ENCODE results near the gene CD55.

The CD55 gene

DNA sequence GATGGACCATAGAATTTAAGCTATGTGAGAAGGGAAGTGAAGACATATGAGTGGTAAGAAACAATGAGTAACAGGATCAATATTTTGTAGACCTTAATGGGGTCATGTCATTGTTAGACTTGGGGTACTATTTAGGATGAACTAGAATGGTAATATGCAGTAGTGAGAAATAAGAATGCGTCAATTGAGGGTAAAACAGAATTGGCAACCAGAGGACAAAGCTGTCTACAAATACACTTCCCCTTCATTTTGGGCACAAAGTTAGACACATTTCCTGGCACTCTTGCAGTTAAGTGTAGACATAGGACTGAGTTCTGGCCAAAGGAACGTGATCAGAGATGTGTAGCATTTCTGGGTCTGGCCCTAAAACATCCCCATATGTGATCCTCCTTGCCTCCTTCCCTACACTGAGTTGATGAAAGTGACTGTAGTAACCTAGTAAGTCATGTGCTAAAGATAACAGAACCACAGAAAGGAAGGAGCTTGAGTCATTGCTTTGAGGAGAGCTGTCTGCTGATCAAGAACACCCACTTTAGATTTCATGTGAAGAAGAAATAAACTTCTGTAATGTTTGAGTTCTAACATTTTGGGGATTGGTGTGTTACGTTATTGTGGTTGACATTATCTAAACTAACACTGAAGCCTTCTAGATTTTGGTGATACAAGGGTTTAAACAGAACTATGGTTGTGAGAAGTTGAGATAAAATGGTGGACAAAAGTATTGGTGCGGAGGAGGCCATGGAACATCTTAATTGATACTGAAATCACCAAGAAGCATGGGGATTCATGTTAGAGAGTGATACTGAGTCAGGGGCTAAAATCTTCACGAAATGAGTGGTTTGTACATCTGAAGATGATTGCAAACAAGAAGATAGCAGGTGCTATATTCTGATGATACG lies 41.7 kb downstream of the CD55 start:
- no peak for DNase-seq

DNA sequence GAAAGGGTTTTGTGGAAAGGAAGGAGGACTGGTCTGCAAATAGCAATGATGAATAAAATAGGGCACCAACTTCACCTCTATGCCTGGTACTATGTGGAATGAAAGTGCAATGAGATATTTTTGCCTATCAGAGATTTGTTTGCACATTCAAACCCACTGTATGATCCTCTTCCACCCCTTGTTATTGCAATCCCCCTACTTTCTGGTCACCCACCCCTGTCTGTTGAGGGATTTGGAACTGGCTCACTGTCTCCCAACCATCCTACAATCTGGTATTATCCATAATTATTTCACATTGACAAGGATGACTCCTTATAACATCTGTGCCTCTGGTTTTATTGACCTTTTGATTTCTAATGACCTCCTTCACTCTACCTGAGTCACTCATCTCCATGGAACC lies 42.4 kb downstream of the CD55 start:
- no peak for DNase-seq

DNA sequence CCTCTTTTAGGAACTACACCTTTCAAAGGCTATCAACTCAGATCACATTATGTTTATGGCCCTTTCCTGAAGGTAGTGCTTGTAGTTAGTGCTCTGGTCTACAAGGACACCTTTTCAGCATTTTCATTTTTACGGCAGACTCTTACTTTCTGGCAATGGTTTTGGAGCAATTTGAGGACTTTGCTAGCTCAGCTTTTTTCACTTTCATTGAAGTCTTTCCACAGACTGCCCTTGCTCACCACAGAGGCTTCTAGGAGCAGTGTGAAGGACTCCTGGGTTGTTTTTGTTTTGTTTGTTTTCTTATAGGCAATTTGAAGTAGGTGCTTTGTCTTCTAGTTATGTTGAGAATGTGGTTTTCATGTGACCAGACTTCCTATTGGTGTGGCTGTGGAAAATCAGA lies 43.1 kb downstream of the CD55 start:
- DNase-seq: no peak

DNA sequence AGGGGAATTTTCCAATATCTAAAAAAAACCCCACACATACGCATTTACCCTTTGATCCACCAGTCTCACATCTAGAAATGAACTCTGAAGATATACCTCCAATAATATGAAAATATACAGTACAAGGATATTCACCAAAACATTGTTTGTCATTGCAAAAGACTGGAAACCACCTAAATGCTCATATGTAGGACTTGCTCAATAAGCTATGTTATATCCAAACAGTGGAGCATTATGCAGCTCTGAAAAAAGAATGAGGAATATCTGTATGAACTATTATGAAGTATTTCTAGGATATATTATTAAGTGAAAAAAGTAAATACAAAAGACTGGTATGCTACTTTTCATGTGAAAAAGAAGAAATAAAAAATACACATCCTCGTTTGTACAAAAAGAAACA lies 43.6 kb downstream of the CD55 start:
- DNase-seq: no peak

DNA sequence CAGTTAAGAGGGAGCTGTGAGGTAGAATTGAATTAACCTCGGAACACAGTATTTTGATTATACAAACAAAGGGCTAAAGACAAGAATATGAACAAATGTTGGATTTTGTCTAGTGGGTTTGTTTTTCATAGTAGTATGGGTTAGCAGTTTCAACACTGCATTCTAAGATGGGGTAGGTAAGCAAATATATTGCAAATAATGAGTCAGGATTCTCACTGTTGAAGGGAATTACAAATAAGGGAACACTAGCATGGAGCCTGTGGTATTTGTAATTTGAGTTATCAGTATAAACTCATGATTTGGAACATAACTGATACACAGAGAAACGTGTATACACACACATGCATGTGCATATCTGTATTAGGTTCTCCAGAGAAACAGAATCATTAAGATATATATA lies 44.5 kb downstream of the CD55 start:
- DNase-seq: no peak

DNA sequence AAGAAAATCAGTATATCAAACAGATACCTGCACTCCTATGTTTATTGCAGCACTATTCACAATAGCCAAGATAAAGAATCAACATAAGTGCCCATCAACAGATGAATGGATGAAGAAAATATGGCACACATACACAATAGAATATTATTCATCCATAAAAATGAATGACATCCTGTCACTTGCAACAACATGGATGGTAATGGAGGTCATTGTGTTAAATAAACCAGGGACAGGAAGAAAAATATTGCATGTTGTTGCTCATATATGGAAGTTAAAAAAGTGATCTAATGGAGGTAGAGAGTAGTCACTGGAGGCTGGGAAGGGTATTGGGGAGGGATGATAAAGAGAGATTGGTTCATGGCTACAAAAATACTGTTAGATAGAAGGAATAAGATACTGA lies 67.2 kb downstream of the CD55 start:
- no peak for DNase-seq

DNA sequence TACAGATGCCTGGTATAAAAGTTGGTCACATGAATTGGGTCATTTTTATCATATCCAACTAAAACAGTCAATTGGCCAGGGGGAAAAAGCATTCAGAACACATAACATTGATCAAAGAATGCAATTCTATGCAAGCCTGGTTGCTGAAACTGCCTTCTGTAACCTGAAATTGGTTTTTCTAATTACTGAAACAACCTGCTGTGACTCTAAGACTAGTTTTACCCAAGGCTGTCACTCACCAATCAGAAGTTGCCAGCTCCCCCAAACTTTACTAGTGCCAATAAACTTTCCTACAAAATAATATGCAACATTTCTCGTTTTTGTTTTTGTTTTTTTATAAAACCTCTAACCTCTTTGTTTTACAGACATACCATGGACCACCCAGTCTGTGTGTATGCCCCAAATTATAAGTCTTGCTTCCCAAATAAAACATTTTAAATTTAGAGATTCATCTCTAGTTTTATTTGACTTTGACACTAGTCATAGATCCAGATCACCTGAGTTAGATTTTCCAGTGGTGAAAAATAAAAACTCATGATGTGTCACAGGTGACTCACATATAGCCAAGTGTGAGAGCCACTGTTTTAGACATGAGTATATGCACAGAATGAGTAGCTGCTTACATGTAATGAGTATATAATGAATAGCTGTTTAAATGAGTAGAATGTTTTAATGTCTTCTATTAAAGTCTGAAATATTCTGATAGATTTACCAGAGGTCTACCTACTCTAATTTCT lies 68.4 kb downstream of the CD55 start:
- no peak for DNase-seq

DNA sequence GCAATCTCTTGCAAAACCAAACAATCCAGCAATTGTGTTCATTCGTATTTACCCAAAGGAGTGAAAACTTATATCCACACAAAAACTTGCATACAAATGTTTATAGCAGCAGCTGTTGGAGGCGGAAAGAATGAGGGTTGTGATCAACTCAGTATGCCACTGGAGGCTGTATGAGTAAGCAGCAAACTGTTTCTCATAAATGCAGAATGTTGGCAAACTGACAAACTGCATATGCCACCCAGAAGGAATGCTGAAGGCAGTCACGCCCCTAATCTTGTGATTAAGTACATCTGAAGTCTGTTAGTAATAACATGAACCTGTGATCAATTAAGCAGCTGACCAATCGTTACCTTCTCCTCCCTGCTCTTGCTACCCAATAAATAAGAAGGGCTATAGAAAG lies 72.1 kb downstream of the CD55 start:
- DNase-seq: no peak

DNA sequence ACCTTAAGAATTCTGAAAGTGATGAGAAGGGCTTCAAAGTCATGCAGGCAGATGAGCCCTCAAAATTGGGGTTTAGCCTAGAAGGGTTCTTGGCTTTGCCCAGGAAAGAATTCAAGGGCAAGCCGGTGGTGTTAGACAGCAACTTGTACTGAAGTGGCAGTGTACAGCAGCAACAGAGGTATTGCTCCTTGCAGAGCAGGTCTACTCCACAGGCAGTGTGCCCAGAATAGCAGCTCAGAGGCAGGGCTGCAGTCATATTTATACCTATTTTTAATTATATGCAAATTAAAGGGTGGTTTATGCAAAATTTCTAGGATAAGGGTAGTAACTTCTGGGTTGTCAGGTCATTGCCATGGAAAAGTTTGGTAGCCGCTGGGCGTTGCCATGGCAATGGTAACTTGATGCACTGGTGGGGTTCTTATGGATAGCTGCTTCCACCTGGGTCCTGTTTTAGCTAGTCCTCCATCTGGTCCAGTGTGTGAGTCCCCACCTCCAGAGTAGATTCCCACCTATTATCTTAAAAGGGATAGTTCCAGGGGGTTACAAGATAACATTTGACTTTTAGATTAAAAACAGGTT lies 74.8 kb downstream of the CD55 start:
- no peak for DNase-seq

DNA sequence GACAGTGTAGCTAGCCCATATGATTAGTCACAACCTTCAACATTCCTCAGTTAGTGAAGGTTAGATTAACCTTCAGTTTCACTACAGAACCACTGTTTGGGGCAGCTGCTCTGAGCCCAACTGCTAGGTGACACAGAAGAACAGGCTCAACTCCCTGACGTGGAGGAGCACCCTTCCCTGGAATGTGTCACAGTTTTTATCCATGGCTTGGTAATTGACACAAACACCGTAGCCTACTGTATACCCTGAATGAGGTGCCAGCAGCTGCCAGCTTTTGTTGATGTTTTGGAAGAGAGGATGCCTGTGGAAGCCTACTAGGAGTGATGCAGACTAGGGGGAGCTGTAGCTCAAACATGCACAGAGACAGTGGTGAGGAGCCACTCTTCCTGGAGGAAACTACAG lies 76.0 kb downstream of the CD55 start:
- no peak for DNase-seq

DNA sequence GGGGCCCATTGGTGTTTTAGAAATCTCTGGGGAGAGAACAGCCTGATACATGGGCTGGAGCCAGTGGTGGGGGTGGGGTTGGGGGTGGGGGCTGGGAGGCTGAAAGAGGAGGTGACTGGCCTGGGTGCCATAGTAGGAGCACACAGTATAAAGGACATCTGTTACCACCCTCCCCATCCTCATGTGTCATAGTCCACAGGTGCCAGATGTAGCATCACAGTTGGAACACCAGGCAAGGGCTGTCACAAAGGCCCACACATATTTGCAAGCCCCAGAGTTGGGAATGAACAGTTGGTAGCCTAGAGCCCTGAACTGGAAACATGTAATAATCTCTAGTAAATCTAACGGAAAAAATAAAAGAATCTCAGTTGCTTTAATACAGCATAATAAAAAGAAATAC lies 77.5 kb downstream of the CD55 start:
- no peak for DNase-seq

DNA sequence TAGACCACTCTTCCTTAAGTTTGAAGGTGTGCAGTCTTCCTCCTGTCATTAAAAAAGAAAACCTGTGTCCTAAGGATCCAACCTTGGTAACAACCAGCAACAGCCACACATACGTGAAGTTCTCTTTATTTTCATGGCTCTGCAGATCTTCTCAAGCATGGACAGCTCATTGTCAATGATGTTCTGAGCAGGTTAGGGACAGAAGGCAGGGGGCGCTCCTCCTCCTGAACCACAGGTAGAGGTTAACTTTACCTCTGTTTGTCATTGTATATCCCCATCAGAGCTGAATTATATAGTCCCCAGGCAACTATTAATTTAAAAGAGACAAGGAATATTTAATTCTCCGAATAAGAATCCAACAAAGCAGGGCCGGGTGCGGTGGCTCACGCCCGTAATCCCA lies 80.1 kb downstream of the CD55 start:
- DNase-seq: no peak

DNA sequence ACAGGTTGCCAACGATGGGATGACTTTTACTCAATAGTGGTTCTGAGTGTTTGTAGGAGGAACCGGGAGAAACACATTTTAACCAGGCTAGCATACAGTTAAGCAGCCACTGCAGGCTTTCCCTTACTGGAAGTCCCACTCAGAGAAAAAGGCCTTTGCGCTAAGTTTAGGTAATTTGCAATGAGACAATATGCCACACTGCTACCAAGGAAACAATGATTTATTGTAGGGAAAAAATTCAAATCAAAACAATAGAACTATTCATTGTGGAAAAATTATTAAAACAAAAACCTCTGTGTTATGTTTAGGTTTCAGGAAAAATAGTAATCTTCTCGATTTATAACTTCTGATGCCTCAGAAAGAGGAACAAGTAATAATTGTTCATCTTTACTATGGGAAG lies 81.3 kb downstream of the CD55 start:
- DNase-seq: no peak

DNA sequence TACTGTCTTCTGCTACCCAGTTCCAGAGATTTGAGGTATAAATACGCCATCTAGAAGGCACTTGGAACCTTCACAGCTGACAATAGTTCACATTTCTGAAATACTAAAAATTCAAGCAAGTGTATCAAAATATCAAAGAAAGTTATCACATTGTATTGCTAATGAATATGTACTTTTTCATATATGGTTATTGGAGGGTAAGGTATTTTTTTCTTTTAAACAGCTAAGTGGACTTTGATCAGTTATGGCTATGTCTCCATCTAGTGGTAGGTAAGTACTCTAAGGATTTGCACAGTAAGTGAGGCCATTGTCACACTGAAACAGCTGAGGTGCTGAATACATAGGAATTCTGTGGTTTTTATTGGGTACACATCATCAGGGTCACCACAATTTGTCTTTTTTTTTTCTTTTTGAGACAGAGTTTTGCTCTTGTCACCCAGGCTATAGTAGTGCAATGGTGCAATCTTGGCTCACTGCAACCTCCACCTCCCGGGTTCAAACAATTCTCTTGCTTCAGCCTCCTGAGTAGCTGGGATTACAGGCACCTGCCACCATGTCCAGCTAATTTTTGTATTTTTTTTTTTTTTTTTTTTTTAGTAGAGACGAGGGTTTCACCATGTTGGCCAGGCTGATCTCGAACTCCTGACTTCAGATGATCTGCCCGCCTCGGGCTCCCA lies 83.5 kb downstream of the CD55 start:
- no peak for DNase-seq

DNA sequence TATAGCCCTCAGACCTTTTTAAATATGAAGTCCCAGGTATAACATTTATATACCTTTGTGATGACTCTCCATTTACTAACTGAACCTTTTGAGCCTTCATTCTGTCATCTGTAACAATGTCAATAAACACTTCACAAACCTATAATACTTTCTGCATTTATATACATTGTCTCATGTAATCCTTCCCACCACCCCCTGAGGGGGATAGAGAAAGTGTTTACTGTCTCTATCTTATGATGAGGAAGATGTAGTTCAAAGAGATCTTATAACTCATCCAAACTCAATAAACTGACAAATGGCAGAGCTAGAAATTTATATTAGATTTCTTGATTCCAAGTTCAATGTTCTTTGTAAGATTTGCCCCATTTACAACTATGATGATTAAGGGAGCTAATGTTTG lies 84.3 kb downstream of the CD55 start:
- DNase-seq: no peak

DNA sequence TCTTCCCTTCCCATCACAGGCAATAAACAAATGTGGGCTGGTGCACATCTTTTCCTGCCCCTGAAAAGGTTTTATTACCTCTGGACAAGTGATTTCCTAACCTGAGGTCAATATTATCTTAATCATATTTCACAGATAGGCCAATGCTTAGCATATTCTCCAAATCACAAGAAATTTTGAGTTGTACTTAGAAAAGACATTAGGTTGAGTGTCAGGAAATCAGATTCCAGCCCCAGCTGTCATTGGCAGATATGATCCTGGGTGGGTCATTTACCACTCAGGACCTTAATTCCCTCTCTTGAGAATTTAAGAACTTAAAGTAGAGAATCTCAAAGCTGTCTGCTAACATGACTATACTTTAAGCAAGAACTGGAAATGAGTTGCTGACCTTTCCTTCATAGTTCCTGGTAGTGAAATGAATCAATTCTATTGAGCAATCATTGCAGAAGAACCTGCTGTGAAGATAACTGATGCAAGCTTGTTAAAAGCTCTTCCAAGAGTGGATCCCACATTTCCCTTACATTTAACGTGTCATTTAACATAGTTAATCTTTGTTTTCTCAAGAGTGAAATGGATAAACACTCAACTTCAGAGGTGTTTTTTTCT lies 86.3 kb downstream of the CD55 start:
- no peak for DNase-seq

Measured in activated CD4-positive, alpha-beta T cell treated with anti-CD3 and anti-CD28 coated beads for 4 hours (primary cell).